Renal cortical epithelial cell (primary cell): ENCODE results near the gene ZNF280D. TPM values are rescaled to one million over a fixed set of nuclear protein-coding genes. Genes with fewer than 3 reads are reported as not detected.
"Not testable (repeated sequence)": the region's sequence is repeated elsewhere in the genome, so short reads cannot be mapped to it uniquely, and the experiment has no call there.

Source experiments
- DNase-seq: peaks from one replicate; pipeline ENCODE4 v3.0.0-alpha.2; 2011; ENCODE audit warnings: low read depth
- total RNA-seq: library from RNA; depleted of rRNA; stranded (reverse); fragments of >200 nt; gene quantifications from 2 replicates; pipeline ENCODE4 v1.2.3, GENCODE V29; 2014

ZNF280D gene, protein sequence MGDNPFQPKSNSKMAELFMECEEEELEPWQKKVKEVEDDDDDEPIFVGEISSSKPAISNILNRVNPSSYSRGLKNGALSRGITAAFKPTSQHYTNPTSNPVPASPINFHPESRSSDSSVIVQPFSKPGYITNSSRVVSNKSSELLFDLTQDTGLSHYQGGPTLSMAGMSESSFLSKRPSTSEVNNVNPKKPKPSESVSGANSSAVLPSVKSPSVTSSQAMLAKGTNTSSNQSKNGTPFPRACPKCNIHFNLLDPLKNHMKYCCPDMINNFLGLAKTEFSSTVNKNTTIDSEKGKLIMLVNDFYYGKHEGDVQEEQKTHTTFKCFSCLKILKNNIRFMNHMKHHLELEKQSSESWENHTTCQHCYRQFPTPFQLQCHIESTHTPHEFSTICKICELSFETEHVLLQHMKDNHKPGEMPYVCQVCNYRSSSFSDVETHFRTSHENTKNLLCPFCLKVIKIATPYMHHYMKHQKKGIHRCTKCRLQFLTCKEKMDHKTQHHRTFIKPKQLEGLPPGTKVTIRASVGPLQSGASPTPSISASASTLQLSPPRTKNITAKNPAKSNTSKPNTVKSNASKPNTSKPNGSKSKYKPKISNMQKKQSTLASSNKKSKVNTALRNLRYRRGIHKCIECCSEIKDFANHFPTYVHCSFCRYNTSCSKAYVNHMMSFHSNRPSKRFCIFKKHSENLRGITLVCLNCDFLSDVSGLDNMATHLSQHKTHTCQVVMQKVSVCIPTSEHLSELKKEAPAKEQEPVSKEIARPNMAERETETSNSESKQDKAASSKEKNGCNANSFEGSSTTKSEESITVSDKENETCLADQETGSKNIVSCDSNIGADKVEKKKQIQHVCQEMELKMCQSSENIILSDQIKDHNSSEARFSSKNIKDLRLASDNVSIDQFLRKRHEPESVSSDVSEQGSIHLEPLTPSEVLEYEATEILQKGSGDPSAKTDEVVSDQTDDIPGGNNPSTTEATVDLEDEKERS
- total RNA-seq = 14.9 and 39.5 TPM in 2 replicates

DNA sequence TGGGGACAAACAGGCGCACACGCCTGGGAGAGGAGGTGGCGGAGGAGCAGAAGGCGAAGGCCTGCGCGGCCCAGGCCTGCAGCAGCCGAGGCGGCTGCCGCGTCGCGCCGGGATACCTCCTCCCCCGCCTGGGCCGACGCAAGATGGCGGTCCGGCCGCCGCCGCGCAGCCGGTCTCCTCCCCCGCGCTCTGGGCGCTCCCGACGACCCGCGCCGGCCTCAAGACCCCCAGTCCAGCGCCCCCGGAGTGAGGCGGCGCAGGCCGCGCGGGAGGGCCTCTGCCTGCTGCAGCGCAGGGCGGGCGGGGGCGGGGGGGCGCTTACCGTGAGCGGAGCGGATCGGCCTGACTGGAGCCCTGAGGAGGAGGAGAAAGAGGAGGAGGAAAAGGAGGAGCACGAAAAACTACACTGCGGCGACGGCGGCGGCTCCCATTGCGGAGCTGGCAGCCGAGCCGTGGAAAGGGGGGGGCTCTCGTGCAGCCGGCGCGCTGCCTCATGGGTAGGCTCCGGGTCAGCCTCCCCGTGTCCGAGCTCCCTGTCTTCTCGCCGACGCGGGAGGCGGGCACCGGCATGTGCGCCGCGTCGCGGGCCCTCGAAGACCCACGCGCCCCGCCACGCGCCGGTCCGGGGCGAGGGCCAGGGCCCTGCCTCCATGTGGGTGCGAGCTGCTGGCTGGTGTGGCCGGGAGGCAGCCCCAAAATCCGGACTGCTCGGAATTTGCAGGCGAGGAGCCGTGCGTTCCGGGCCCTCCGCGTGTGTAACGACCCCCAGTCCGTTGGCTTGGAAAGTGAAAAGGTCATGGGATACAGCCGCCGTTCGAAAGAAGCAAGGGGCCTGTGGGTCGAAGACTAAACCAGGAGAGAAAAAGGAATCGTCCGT is at the start of gene ZNF280D:
ZNF280D (minus strand) TSS at position 374 of the 877 bp plus-strand sequence. CDS start 26,400 bp downstream, outside the sequence.
- DNase-seq = peak; percentile 65

DNA sequence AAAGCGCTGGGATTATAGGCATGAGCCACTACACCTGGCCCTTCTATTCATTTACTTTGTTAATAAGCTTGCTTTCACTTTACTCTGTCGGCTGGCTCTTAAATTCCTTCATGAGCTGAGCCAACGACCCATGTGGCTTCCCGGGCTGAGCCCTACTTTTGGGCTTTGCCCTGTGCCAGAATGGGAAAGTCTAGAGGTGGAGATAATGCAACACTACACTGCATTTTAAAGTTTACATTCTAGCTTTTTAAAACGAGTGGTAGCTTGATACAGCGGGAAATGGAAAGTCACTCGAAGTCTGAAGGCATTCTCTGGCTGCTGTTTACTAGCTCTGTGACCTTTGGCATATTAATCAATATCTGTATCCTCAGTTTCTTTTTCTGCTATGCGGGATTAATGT is 49.0 kb upstream of the ZNF280D start:
- no peak for DNase-seq

DNA sequence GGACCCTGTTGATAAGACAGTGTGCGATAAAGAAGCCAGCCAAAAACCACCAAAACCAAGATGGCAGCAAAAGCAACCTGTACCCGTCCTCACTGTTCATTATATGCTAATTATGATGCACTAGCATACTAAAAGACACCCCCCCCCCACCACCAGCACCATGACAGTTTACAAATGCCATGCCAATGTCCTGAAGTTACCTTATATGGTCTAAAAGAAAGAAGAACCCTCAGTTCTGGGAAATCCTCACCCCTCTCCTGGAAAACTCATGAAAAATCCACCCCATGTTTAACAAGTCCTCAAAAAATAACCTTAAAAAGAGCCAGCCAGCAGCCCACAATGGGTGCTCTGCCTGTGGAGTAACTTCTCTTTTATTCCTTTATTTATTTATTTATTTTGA is 48.4 kb upstream of the ZNF280D start:
- DNase-seq = no peak

DNA sequence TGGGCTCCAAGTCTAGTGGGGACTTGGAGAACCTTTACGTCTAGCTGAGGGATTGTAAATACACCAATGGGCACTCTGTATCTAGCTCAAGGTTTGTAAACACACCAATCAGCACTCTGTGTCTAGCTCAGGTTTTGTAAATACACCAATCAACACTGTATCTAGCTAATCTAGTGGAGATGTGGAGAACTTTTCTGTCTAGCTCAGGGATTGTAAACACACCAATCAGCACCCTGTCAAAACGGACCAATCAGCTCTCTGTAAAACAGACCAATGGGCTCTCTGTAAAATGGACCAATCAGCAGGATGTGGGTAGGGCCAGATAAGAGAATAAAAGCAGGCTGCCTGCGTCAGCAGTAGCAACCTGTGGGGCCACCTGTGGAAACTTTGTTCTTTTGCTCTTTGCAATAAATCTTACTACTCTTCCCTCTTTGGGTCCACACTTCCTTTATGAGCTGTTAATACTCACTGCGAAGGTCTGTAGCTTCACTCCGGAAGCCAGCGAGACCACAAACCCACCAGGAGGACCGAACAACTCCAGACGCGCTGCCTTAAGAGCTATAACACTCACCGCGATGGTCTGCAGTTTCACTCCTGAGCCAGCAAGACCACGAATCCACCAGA is 46.9 kb upstream of the ZNF280D start:
- DNase-seq = not testable (repeated sequence)

DNA sequence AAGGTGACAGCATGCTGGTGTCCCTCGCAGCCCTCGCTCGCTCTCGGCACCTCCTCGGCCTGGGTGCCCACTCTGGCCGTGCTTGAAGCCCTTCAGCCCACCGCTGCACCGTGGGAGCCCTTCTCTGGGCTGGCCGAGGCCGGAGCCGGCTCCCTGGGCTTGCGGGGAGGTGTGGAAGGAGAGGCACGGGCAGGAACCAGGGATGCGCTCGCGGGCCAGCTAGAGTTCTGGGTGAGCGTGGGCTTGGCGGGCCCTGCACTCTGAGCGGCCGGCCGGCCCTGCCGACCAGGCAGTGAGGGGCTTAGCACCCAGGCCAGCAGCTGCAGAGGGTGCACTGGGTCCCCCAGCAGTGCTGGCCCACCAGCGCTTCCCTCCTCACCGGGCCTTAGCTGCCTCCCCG is 46.1 kb upstream of the ZNF280D start:
- not testable (repeated sequence) for DNase-seq

DNA sequence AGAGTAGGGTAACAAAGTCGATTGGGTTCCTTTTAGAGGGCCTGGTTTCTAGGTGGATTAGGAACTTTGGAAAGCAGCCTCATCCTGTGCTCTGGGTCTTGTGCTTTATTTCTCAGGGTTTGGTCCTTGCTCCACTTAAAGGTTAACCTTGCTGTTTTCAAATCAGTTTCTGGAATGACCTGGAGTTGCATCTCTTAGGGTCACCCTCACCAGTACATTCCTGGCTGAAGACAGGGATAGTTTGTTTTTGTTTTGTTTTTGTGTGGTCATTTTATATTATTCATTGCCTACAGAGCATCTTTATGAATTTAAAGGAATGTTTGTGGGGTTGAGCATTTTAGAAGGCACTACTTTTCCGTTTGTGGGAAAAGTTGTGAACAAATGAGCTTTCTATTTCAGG is 45.5 kb upstream of the ZNF280D start:
- DNase-seq = no peak

DNA sequence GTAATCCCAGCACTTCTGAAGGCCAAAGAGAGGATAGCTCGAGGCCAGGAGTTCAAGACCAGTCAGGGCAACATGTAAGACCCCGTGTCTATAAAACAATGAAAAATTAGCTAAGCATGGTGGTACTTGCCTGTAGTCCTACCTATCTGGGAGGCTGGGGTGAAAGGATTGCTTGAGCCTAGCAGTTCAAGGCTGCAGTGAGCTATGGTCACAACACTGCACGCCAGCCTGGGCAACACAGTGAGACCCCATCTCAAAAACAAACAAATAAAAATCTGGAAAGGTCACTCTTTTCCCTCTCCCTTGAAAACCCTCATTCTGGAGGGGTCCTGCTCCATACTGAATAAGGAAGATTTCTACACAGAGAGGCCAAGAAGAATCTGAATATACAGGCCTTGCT is 43.5 kb upstream of the ZNF280D start:
- no peak for DNase-seq

DNA sequence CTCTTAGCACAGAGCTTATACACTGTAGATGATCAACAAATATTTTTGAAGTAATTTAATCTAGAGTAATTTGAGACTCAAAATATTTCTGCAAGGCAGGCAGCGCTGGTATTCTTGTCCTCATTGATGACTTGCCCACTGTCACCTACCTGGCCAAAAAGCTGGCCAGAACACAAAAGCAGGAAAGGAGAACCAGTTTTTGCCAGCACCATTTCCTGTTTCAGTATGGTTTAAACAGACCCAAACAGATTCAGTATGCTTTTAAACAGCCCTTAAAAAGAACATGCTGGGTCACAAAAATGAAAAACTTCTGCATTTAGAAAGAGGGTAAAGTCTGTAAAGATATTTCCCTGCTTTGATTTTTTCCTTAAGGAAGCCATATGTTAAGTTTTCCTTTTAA is 42.3 kb upstream of the ZNF280D start:
- no peak for DNase-seq

DNA sequence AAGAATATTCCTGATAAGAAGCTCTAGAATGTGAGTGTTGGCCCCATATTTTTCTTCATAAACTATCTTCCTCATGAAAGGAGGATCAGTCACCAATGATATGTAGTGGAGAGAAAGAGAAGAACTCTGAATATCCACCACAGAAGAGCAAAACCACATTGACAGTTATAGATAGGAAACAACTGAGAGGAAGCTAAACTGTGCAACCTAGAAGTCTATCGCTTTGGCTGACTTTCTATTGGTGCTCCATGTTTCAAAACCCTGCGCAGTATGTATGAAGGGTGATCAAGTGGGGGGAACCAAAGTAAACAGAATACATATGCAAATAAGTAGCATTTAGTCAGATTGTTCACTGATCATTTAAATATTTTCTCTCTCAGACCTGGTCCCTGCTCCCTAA is 41.0 kb upstream of the ZNF280D start:
- DNase-seq = no peak

DNA sequence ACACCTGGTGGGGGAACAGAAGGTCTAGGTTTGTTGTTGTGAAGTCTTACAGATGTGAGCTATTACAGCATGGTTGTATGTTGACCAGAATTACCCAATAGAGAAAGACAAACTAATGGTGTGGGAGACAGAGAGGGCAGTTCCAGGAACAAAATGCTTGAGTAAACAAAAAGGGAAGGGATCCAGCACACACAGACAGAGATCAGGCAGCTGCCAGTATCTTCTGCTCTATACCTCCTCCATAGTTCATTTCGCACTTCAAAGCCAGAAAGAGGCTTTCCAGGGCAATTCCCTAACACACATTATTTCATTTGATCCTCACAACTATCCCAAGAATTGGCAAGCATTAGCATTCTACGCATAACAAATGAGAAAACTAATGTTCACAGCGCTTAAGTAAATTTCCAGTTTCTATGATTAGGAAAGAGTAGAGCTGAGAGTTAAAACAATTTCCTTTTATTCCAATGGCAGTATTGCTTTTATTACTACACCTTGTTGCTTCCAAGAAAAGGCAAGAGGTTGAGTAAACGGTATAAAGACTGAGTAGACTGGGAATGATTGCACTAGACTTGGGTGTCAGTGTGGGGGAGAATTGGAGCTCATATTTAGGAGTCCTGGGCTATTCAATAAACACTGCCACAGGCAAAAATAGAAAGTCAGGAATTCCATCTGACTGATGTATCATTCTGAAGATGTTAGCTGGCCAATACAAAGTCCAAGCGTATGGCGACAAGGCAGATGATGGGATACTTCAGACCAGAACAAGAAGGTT is 39.7 kb upstream of the ZNF280D start:
- peak; percentile 73 for DNase-seq

DNA sequence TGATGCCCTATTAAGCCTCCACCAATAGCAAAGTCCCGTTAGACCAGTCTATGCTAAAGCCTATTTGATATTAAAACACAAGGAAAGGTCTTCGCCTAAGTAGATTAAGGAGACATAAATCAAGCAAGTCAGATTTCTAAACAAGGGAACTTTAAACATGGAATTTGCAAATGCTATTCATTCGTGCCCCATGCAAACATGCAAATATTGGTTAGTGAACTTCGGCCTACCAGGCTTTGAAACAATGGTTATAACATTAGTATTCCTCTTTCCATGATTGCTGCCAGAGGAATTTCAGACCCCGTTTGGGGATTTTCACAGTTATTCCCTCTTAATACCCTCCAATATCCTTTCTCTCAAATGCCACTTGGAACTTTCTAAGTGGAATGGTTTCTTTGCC is 36.9 kb upstream of the ZNF280D start:
- no peak for DNase-seq

DNA sequence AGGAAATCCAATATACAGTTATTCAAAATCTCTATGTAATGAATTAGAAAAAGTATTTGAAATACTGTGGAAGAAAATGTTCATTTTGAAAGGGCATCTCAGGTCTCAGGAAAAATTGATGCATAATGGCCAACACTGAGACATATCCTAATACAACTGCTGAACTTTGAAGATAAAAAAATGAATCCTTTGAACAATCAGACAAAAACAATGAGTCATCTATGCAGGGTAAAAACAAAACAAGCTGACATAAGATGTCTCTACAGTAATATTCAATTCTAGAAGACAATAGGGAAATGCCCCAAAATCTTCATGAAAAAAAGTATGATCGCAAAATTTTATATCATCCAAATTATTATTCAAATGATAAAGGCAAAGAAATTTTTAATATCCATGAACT is 34.0 kb upstream of the ZNF280D start:
- DNase-seq = no peak

DNA sequence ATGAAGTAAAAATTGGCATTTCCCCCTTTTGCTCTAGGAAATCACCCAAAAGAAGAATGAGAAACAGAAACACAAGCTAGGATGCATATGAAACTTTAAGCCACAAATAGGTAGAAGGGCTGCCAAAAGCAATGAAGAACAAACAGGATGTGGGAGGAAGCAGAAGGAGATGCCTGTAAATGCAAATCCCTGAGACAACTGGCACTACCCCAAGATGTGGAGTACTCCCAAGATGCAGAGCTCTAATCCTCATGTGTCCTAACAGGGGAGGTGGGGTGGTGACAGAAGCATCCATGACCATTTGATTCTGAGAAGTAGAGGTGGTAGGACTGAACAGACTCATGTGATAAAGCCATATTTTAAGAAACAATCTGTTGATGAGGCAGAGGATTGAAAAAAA is 31.9 kb upstream of the ZNF280D start:
- DNase-seq = peak; percentile 17

DNA sequence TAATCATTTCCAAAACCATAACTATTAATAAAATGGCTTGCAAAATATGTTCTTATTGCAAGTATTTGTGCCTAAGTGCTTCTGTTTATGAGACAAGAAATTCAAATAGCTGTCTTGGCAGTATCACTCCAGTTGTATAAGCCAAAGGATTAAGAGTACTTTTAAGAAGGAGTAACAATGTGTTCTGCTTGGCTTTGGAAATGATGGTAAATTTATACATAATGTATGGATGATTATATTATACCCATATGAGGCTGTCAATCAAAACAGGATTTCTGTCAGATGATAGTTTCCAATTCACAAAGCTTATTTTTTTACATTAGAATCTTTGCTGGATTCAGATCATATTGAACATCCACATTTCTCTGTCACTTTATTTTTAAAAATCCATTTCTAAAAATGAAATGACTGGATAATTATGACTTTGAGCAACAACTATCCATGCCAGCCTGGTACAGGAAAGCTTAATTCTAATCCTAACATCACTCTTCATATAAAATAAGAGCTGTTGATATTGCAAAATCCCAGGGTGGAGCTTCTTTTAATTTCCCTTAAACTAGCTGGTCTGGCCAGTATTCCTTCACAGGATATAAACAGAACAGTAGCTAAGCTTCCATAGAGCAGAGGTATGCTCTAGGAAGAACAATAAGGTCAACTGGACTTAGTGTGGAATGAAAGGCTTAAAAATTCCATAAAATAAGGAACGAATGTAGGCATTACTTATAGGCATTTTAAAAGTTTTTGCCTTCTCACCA is 30.0 kb upstream of the ZNF280D start:
- DNase-seq = no peak

DNA sequence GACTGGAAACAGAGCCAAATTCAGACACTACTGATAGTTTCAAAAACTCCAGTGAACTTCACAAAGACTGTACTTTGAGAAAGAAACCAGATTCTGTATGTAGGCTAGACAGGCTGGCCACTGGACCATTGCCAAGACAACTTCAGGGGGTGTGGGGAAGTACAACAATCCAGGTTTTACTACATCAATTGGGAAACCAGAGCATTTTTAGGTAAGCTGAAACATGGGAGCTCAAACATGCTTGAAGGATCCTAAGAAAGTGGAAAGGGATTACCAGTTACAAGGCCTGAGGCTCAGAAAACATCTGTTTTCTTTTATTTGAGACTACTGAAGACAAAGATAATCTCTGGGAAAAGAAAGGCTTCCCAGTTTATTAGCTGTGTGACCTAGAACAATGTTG is 26.9 kb upstream of the ZNF280D start:
- no peak for DNase-seq

DNA sequence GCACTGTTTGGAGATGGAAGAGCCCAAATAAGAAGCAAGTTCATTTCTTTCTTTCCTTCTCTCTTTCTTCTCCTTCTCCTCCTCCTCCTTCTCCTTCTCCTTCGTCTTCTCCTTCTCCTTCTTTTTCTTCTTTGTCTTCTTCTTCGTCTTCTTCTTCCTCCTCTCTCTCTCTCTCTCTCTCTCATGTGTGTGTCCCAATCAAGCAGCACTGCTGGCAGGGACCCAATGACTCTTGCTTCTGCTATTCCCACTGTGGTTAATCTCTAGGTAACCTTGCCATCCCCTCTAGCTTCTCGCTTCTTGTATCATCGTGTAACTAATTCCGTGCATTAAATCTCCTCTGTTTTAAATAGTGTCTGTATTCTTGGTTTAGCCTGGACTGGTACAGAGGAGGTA is 26.1 kb upstream of the ZNF280D start:
- DNase-seq = peak; percentile 65

DNA sequence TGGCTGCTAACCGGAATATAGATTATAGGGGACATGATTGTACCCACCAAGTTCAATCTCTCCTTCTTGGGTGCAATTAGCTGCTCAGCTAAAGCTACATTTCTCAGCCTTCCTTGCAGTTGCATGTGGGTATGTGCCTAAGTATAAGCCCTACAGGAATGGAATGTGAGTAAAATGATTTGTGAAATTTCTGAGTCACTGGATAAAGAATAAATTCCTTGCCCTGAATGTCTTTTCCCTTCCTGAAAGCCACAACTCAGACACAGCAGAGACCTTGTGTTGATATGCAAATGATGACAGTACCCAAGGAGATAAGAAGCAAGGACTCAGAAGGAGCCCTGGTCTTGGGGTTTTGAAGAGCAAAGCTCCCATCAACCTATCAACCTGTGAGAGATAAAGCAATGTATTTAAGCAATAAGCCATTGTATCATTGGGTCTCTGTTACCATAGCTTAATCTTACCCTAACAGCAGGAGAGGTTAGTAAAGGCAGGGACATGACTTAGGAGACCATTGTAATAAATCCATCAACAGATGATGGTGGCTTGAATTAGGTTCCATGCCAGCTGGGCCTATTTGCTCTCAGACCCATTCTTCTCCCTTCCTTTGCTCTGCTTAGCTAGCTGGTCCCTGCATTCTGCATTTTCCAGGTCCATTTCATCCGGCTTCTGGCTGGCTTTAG is 25.6 kb upstream of the ZNF280D start:
- DNase-seq = peak; percentile 60

DNA sequence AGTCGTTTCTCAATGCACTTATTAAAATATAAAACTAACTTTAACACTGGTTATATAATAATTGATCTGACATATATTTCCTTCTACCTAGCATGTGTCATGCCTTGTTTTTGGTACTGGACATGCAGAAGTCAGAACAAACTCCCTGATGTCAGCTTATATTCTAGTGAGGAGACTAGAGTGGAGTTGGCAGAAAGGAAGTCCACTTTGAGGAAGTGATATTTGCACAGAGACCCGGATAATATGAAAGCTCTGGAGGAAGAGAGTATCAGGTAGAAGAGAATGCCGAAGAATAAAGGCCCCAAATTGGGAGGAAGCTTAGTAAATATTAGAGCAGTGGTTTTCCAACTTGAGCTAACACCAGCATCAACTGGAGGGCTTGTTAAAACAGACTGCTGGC is 24.6 kb upstream of the ZNF280D start:
- DNase-seq = no peak

DNA sequence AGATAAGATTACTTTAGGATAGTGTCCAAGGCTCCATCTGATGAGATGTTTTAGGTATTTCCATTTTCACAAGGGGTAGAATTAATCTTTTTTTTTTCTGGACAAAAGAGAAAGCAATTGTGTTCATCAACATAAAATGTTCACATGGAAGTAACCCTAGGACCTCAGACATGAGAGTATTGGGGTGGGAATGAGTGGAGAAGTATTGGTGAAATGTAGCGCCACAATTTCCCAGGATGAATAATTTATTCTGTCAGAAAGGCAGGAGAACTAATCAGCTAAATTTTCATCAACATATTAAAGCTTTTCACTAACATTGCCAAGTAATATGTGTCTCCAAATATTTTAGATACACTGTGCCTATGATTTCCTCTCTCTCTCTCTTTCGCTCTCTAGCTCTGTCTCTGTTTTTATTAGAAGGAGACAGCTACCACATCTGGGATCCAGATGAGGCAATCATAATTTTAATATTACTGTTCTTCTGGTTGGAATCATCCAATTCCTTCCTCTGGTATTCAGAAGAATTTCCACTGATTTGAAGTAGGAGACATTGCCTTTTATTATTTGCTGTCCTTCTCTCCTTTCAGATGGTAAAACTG is 21.6 kb upstream of the ZNF280D start:
- DNase-seq = no peak
